GM13977 (cell line): ENCODE data around the gene PPP2R5E.
A peak's percentile ranks its signal among the peaks of the same experiment; 100 is the strongest.

Source experiments
- DNase-seq: peaks from one replicate; pipeline ENCODE4 v3.0.0; 2012; ENCODE audit warnings: low spot score
- in situ Hi-C: fragments of 300-500 bp; cut with MboI; formaldehyde crosslinking; loops from one replicate; pipeline ENCODE4 v1.12.0; 2022; ENCODE audit warnings: low sequenced_read_pairs, low pct_unique_long_range_greater_than_20kb, mixed read lengths, inconsistent platforms; ENCODE audit not compliant: unreplicated experiment
- TF ChIP-seq, protein P1 (sequence below): IDR thresholded peaks from 2 replicates; pipeline ENCODE4 v1.5.1; 2012; ENCODE audit warnings: mild to moderate bottlenecking, control low read depth; ENCODE audit not compliant: insufficient read depth; ENCODE audit errors: extremely low read depth, missing control alignments

PPP2R5E gene

DNA sequence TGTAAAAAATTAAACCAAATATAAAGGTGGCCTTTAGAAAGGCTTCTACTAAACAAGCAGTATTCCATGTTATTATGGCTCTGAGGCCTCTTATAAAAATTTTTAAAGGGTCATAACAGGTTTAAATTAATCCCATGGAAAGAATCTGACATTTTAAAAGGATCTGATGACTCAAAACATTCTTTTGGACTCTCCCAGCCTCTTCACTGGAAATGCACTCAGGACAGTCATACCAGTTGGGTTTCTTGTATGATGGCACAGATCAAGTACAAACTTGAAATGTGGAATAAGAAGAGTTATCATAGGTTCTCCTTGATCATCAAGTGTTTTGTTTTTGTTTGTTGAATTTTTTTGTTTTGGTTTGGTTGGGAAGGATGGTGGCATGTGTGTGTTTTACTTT lies 50.8 kb downstream of the PPP2R5E start:
- in situ Hi-C loops, result no loop called here
- TF ChIP-seq, protein P1, sequence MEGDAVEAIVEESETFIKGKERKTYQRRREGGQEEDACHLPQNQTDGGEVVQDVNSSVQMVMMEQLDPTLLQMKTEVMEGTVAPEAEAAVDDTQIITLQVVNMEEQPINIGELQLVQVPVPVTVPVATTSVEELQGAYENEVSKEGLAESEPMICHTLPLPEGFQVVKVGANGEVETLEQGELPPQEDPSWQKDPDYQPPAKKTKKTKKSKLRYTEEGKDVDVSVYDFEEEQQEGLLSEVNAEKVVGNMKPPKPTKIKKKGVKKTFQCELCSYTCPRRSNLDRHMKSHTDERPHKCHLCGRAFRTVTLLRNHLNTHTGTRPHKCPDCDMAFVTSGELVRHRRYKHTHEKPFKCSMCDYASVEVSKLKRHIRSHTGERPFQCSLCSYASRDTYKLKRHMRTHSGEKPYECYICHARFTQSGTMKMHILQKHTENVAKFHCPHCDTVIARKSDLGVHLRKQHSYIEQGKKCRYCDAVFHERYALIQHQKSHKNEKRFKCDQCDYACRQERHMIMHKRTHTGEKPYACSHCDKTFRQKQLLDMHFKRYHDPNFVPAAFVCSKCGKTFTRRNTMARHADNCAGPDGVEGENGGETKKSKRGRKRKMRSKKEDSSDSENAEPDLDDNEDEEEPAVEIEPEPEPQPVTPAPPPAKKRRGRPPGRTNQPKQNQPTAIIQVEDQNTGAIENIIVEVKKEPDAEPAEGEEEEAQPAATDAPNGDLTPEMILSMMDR, result no peak
- no peak for DNase-seq

DNA sequence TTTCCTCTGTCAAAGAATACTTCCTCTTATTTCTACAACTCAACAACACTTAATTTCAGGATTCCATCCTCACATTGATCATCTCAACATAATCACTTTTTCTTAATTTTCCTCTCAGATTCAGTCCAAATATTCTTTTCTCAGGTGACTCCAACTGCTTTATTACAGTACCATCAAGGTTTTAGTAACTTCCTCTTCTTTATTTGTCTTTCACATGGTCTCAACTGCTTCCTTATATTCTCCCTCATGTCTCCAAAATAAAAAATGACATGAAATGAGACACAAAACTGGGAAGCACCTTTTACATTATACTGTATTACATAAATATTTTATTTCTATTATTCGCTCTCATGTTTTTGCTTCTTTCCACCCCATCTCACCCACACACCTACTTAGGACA lies 55.5 kb downstream of the PPP2R5E start:
- TF ChIP-seq, protein P1, result no peak
- in situ Hi-C loops, result no loop called here
- DNase-seq, result no peak

DNA sequence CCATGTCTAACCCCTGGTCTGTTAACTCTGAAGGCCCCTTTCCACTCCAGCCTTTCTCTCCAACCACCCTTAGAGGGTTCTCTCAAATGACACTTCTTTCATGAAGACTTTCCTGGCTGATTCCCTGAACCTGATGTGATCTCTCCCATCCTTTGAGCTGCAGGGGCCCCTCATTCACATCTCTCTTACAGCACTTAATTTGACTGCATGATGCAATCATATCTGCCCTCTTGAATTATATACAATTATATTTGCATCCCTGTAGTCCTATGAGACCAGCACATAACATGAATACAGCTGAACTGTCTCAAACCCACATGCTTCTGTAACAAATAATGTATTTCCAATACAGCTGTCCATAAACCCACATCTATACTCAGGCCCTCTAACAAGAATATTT lies 56.4 kb downstream of the PPP2R5E start:
- no peak for DNase-seq
- TF ChIP-seq, protein P1, result no peak
- in situ Hi-C loops, result no loop called here

DNA sequence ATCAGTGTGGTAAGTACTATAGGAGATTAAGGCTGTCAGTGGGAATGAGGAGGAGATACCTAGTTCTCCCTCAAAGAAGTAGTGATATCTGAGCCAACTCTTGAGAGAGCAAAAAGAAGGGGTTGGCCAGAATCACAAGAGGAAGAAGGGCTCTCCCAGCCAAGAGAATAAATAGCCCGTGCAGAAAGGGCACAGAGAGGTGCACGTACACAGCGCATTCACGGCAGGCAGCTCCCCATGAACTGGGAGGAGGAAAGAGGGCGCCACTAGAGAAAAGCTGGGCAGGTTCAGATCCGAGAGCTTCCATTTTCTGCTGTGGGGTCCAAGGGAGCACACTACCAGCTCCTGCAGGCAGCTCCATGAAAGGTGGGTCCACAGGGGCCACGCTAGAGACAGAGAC lies 59.9 kb downstream of the PPP2R5E start:
- in situ Hi-C loops, result no loop called here
- TF ChIP-seq, protein P1, result no peak
- no peak for DNase-seq

DNA sequence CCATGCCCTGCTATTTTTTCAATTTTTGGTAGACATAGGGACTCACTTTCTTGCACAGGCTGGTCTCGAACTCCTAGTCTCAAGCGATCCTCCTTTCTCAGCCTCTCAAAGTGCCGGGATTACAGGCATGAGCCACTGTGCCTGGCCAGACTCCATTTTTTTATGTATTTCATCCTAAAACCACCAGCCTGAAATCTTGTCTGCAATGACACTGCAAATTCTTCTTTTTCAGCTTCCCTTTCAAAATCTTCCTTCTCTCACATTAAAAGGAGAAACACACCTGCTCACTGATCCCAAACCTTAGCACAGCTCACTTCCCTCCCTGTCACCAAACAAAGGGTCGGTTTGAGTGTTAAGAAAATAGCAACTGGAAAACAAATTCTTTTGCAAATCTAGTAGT lies 62.6 kb downstream of the PPP2R5E start:
- in situ Hi-C loops, result no loop called here
- DNase-seq, result no peak
- TF ChIP-seq, protein P1, result no peak

DNA sequence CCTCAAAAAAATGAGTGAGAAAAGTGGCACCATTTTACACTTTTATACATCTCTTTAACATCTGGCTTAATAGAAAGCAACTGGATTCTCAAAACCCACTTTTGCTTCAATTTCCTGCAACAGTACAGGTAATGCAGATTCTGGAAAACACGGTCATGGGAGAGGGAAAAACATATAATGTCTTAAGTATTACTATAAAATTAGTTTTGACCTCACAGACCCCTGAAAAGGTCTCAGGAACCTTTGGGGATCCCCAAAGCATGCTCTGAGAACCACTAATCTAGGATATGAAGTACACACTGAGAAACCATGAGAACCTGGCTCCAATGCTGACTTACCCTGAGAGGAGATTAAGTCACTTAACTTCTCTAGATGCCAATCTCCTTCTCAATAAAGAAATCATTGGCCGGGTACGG lies 64.7 kb downstream of the PPP2R5E start:
- peak; percentile 43 for DNase-seq
- TF ChIP-seq, protein P1, result no peak
- in situ Hi-C loops, result no loop called here

DNA sequence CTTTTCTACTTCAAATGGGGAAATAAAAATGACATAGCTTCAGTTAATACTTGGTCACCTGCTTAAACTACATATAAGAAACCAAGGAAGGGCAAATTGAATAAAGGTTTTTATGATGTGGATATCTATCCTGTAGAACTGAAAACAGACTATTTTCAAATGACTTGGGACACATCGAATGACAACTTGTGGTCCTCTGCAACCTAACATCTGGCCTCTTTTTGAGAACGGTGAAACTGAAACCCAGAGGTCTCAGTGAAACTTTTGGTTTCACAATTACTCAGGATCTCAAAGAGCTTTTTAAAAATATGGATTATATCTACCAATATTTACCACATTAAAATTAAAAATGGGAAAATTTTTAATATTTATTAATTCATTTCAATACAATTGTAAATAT lies 65.2 kb downstream of the PPP2R5E start:
- TF ChIP-seq, protein P1, result no peak
- in situ Hi-C loops, result no loop called here
- DNase-seq, result peak; percentile 64
